IMR-90 (cell line): ENCODE measurements around the gene TBC1D23. TPM values are rescaled to one million over a fixed set of nuclear protein-coding genes. Genes with fewer than 3 reads are reported as not detected.

Source experiments
- ATAC-seq: fragments of 200-7000 bp; cut with Tn5 transposase; 2 replicates; pipeline ENCODE4 v1.9.1; 2020; ENCODE audit warnings: low read depth, mild to moderate bottlenecking, moderate library complexity
- BruUV-seq: library from RNA; stranded (reverse); fragments of 400-500 nt; replicated peaks from 2 replicates; lab custom pipeline; 2021; lab: Mats Ljungman, UMichigan
- CTCF ChIA-PET: fragments of 300-600 bp; formaldehyde crosslinking; extraction: SDS; loops from one replicate; lab custom pipeline; 2021; ENCODE audit warnings: antibody characterized with exemption; lab: Yijun Ruan, JAX
- POLR2A ChIA-PET: fragments of 300-600 bp; sonication (Branson Sonifier 250); formaldehyde crosslinking; loops from one replicate; lab custom pipeline; 2022; ENCODE audit warnings: antibody characterized with exemption; ENCODE audit not compliant: unreplicated experiment; lab: Charles Lee
- DNase-seq: peaks from one replicate; pipeline ENCODE4 v3.0.0; 2013
- H2AFZ ChIP-seq: replicated peaks from 2 replicates; pipeline ENCODE3; 2013; ENCODE audit warnings: low read length, mild to moderate bottlenecking; ENCODE audit not compliant: poor library complexity
- H2AK5ac ChIP-seq: 2 replicates; pipeline ENCODE4 v1.6.1; 2013; ENCODE audit warnings: low read depth, low read length, inconsistent platforms
- H2AK9ac ChIP-seq: replicated peaks from 2 replicates; pipeline ENCODE3; 2013; ENCODE audit warnings: mild to moderate bottlenecking, low read depth, low read length, moderate library complexity; ENCODE audit not compliant: poor library complexity
- H2BK120ac ChIP-seq: 2 replicates; pipeline ENCODE4 v1.6.1; 2013; ENCODE audit warnings: low read depth, low read length, inconsistent platforms
- H2BK15ac ChIP-seq: 3 replicates; pipeline ENCODE4 v1.6.1; 2013; ENCODE audit warnings: low read depth, low read length, inconsistent platforms
- H2BK20ac ChIP-seq: 2 replicates; pipeline ENCODE4 v1.6.1; 2013; ENCODE audit warnings: low read depth, mild to moderate bottlenecking, inconsistent platforms, low read length, moderate library complexity
- H2BK5ac ChIP-seq: 2 replicates; pipeline ENCODE4 v1.6.1; 2013; ENCODE audit warnings: mild to moderate bottlenecking, low read depth, low read length, inconsistent platforms; ENCODE audit not compliant: poor library complexity, severe bottlenecking
- H3K14ac ChIP-seq: replicated peaks from 2 replicates; pipeline ENCODE4 v1.6.1; 2013; ENCODE audit warnings: low read depth, low read length, inconsistent platforms
- H3K18ac ChIP-seq: 2 replicates; pipeline ENCODE4 v1.6.1; 2013; ENCODE audit warnings: low read depth, low read length, control low read depth
- H3K23ac ChIP-seq: 2 replicates; pipeline ENCODE4 v1.6.1; 2013; ENCODE audit warnings: low read depth, low read length, inconsistent platforms
- H3K27ac ChIP-seq: 2 replicates; pipeline ENCODE4 v1.5.1; 2013; ENCODE audit warnings: mild to moderate bottlenecking, control low read depth, low read length; ENCODE audit not compliant: insufficient read depth
- H3K27me3 ChIP-seq: 2 replicates; pipeline ENCODE4 v1.6.1; 2013; ENCODE audit warnings: low read length; ENCODE audit not compliant: control insufficient read depth, insufficient read depth
- H3K36me3 ChIP-seq: 2 replicates; pipeline ENCODE4 v1.6.1; 2013; ENCODE audit warnings: low read length, mixed read lengths; ENCODE audit not compliant: control insufficient read depth, insufficient read depth
- H3K4ac ChIP-seq: 2 replicates; pipeline ENCODE4 v1.6.1; 2013; ENCODE audit warnings: low read depth, low read length, inconsistent platforms
- H3K4me1 ChIP-seq: 2 replicates; pipeline ENCODE4 v1.6.1; 2013; ENCODE audit warnings: low read length, mixed read lengths; ENCODE audit not compliant: control insufficient read depth, insufficient read depth
- H3K4me2 ChIP-seq: 2 replicates; pipeline ENCODE4 v1.6.1; 2013; ENCODE audit warnings: low read depth, mild to moderate bottlenecking, control low read depth, low read length, moderate library complexity
- H3K4me3 ChIP-seq: 2 replicates; pipeline ENCODE4 v1.5.1; 2013; ENCODE audit warnings: low read depth, mild to moderate bottlenecking, control low read depth, low read length, moderate library complexity; ENCODE audit not compliant: insufficient read depth
- H3K56ac ChIP-seq: 2 replicates; pipeline ENCODE4 v1.6.1; 2013; ENCODE audit warnings: low read length, inconsistent platforms; ENCODE audit not compliant: insufficient read depth; ENCODE audit errors: extremely low read depth
- H3K79me1 ChIP-seq, 2 experiments: 2 replicates each; pipeline ENCODE4 v1.6.1; 2013; ENCODE audit warnings: low read length in 2 of 2, inconsistent platforms in 1 of 2, low read depth in 1 of 2
- H3K9ac ChIP-seq: 2 replicates; pipeline ENCODE4 v1.6.1; 2013; ENCODE audit warnings: low read depth, low read length, control low read depth
- H3K9me1 ChIP-seq: 2 replicates; pipeline ENCODE4 v1.6.1; 2013; ENCODE audit warnings: low read length, inconsistent platforms; ENCODE audit not compliant: insufficient read depth
- H3K9me3 ChIP-seq: 2 replicates; pipeline ENCODE4 v1.6.1; 2013; ENCODE audit warnings: low read length; ENCODE audit not compliant: control insufficient read depth, insufficient read depth
- H4K20me1 ChIP-seq: 2 replicates; pipeline ENCODE4 v1.6.1; 2013; ENCODE audit warnings: low read length, inconsistent platforms; ENCODE audit not compliant: insufficient read depth
- H4K5ac ChIP-seq: 2 replicates; pipeline ENCODE4 v1.6.1; 2013; ENCODE audit warnings: mild to moderate bottlenecking, low read depth, low read length, control low read depth
- H4K8ac ChIP-seq, 2 experiments: 2 replicates each; pipeline ENCODE4 v1.6.1; 2013; ENCODE audit warnings: low read depth in 2 of 2, low read length in 2 of 2, control low read depth in 1 of 2, inconsistent platforms in 1 of 2
- H4K91ac ChIP-seq: 2 replicates; pipeline ENCODE4 v1.6.1; 2013; ENCODE audit warnings: low read depth, low read length, inconsistent platforms; ENCODE audit not compliant: insufficient read depth
- BHLHE40 ChIP-seq: fragments of 150-350 bp; IDR thresholded peaks from 2 replicates; pipeline ENCODE4 v1.6.1; 2016; ENCODE audit warnings: mild to moderate bottlenecking, low read depth, low read length
- CHD1 ChIP-seq: IDR thresholded peaks from 2 replicates; pipeline ENCODE4 v1.6.1; 2012; ENCODE audit warnings: low read depth, low read length, improper control_type of control experiment
- FOS ChIP-seq: fragments of 150-350 bp; IDR thresholded peaks from 2 replicates; pipeline ENCODE4 v1.6.1; 2016; ENCODE audit warnings: low read depth, low read length
- MAZ ChIP-seq: IDR thresholded peaks from 2 replicates; pipeline ENCODE4 v1.6.1; 2012; ENCODE audit warnings: low read depth, mild to moderate bottlenecking, low read length, improper control_type of control experiment, moderate library complexity, borderline replicate concordance
- NFE2L2 ChIP-seq: fragments of 150-350 bp; IDR thresholded peaks from 2 replicates; pipeline ENCODE4 v1.6.1; 2016; ENCODE audit warnings: low read depth, mild to moderate bottlenecking, low read length
- POLR2A ChIP-seq: IDR thresholded peaks from 2 replicates; pipeline ENCODE4 v1.6.1; 2012; ENCODE audit warnings: mild to moderate bottlenecking, low read depth, low read length
- WGBS, 2 experiments: methylation state at CpG; one replicate each; pipeline versions ENCODE4 v1.1.5 to v1.1.7; 2013; ENCODE audit warnings: missing lambda C conversion rate in 2 of 2; ENCODE audit not compliant: insufficient read length in 1 of 2; ENCODE audit errors: extremely low coverage in 2 of 2; 5-methylcytosine and 5-hydroxymethylcytosine counted together
- dilution Hi-C: fragments of 300-500 bp; cut with HindIII; formaldehyde crosslinking; loops from one replicate; pipeline ENCODE4 v1.14.3; 2018; ENCODE audit warnings: low sequenced_read_pairs; ENCODE audit not compliant: unreplicated experiment
- in situ Hi-C: fragments of 300-500 bp; cut with MboI; formaldehyde crosslinking; loops from 3 replicates; pipeline ENCODE4 v1.14.3; 2019; ENCODE audit warnings: low sequenced_read_pairs, inconsistent platforms, mixed read lengths
- intact Hi-C: fragments of 100-400 bp; cut with micrococcal nuclease; formaldehyde crosslinking; loops from 2 replicates; pipeline ENCODE4 v1.10.0; 2022
- polyA plus RNA-seq, 3 experiments: library from polyadenylated mRNA; depleted of rRNA; stranded (reverse); fragments of >200 nt; gene quantifications; 2 replicates each; pipeline ENCODE4 v1.2.3, GENCODE V29; 2012; ENCODE audit warnings: low replicate concordance in 1 of 3
- total RNA-seq: library from RNA; depleted of rRNA; stranded (reverse); fragments of >200 nt; gene quantifications from 2 replicates; pipeline ENCODE4 v1.2.3, GENCODE V29; 2012
- TF ChIP-seq, protein P1 (sequence below): conservative IDR thresholded peaks from 2 replicates; pipeline ENCODE4 v1.5.1; 2012; ENCODE audit warnings: mild to moderate bottlenecking, low read depth, low read length, improper control_type of control experiment

Gene TBC1D23
- total and polyA plus RNA-seq, 2 of the 4 experiments (the other 2 are of a cell fraction) = 21.2 to 67.0 TPM

- Histone ChIP-seq H3K79me1 (peaks cover 17 to 20% of the 10 kb centered on the region in 2 experiments), H4K5ac (no peak overlapping the region), H4K20me1 (no peaks in the 10 kb centered on the region), H4K91ac (no peak overlapping the region), H2BK15ac (no peak overlapping the region), H3K9ac (no peak overlapping the region), H3K4me2 (no peak overlapping the region), H3K4ac (no peak overlapping the region), H3K9me3 (no peaks in the 10 kb centered on the region), H3K4me1 (peaks cover 3% of the 10 kb centered on the region), H2BK20ac (no peak overlapping the region), H3K18ac (no peak overlapping the region), H3K23ac (no peak overlapping the region), H2AFZ (no peak overlapping the region), H2BK5ac (no peak overlapping the region), H3K36me3 (peaks cover 21% of the 10 kb centered on the region), H3K9me1 (peaks cover 5% of the 10 kb centered on the region; the same call in 1 of the 2 replicates), H2AK9ac (no peak overlapping the region), H2AK5ac (no peak overlapping the region), H3K27me3 (no peaks in the 10 kb centered on the region), H3K56ac (no peak overlapping the region), H3K27ac (no peak overlapping the region), H4K8ac (no peak overlapping the region), H2BK120ac (no peak overlapping the region), H3K14ac (no peak overlapping the region), H3K4me3 (no peak overlapping the region)
- dilution Hi-C loops = no loop called here
- no peak for DNase-seq
- TF ChIP-seq CHD1 (no peak), BHLHE40 (no peak), MAZ (no peak), FOS (no peak), POLR2A (no peak), NFE2L2 (no peak)
- TF ChIP-seq, protein P1, sequence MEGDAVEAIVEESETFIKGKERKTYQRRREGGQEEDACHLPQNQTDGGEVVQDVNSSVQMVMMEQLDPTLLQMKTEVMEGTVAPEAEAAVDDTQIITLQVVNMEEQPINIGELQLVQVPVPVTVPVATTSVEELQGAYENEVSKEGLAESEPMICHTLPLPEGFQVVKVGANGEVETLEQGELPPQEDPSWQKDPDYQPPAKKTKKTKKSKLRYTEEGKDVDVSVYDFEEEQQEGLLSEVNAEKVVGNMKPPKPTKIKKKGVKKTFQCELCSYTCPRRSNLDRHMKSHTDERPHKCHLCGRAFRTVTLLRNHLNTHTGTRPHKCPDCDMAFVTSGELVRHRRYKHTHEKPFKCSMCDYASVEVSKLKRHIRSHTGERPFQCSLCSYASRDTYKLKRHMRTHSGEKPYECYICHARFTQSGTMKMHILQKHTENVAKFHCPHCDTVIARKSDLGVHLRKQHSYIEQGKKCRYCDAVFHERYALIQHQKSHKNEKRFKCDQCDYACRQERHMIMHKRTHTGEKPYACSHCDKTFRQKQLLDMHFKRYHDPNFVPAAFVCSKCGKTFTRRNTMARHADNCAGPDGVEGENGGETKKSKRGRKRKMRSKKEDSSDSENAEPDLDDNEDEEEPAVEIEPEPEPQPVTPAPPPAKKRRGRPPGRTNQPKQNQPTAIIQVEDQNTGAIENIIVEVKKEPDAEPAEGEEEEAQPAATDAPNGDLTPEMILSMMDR = no peak
- POLR2A ChIA-PET = no interaction called here
- no peak for ATAC-seq
- intact Hi-C loops = no loop called here
- no CpG with 5 or more reads among the region's 5 CpGs for WGBS, 2 experiments
- in situ Hi-C loops = no loop called here
- CTCF ChIA-PET = interaction anchor here (1.4 kb wide), 1 partner anchor 47 kb away, joined by 3 read pairs; no protein-coding TSS in a partner anchor
- BruUV-seq = no TSS peak
Observed at GRCh38 chr3:100339786-100340185, 79.0 kb downstream of the TBC1D23 start.
